HL-60 (cell line): ENCODE measurements around the gene SORCS2.

Experiments
- CTCF ChIP-seq: IDR thresholded peaks from one replicate; pipeline ENCODE4 v1.5.1; 2011; ENCODE audit warnings: low read length, control low read depth, inconsistent platforms; ENCODE audit not compliant: insufficient read depth
- POLR2AphosphoS5 ChIP-seq: IDR thresholded peaks from 2 replicates; pipeline ENCODE4 v1.6.1; 2012; ENCODE audit warnings: low read depth
- REST ChIP-seq: IDR thresholded peaks from 2 replicates; pipeline ENCODE4 v1.6.1; 2012; ENCODE audit warnings: low read depth; ENCODE audit not compliant: insufficient replicate concordance
- SPI1 ChIP-seq: IDR thresholded peaks from 2 replicates; pipeline ENCODE4 v1.6.1; 2012; ENCODE audit warnings: low read depth, mild to moderate bottlenecking, borderline replicate concordance

DNA sequence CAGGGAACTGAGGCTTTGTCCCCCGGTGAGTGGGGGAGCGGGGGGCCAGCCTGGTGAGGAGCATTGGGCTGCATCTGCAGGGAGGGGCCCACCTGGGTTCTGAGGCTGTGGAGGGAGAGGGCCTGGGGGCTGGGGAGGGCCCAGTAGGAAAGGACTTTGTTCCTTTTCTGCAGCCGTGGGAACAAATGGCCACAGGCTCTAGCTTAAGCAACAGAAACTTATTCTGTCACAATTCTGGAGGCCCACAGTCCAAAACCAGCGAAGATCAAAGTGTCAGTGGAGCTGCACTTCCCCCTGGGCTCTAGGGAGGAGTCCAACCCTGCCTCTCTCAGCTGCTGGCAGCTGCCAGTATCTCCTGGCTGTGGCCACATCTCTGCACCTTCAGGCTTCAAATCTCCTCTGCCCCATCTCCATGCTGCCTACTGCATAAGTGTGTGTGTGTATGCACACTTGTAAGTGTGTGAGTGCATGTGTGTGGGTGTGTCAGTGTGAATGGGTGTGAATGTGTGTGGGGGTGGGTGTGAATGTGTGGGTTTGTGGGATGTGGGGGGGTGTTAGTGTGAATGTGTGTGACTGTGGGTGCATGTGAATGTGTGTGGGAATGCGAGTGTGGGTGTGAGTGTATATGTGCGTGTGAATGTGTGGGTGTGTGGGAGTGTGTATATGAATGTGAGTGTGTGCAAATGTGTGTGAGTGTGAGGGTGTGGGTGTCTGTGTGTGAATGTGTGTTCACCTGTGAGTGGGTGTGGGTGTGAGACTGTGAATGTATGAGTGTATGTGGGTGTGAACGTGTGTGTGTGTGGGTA, 446.8 kb downstream of the SORCS2 start:
- no peak for TF ChIP-seq CTCF
- no peak for TF ChIP-seq POLR2AphosphoS5
- no peak for TF ChIP-seq REST
- no peak; the same call in 1 of the 2 replicates for TF ChIP-seq SPI1
